ENCODE data around the gene TMEM59L. TPM values are rescaled to one million over a fixed set of nuclear protein-coding genes. Genes with fewer than 3 reads are reported as not detected.

The TMEM59L gene
- total RNA-seq, 3 donors from 2014 or later (not counting 1 experiment from before 2014, with no cell fraction given), result not detected

DNA sequence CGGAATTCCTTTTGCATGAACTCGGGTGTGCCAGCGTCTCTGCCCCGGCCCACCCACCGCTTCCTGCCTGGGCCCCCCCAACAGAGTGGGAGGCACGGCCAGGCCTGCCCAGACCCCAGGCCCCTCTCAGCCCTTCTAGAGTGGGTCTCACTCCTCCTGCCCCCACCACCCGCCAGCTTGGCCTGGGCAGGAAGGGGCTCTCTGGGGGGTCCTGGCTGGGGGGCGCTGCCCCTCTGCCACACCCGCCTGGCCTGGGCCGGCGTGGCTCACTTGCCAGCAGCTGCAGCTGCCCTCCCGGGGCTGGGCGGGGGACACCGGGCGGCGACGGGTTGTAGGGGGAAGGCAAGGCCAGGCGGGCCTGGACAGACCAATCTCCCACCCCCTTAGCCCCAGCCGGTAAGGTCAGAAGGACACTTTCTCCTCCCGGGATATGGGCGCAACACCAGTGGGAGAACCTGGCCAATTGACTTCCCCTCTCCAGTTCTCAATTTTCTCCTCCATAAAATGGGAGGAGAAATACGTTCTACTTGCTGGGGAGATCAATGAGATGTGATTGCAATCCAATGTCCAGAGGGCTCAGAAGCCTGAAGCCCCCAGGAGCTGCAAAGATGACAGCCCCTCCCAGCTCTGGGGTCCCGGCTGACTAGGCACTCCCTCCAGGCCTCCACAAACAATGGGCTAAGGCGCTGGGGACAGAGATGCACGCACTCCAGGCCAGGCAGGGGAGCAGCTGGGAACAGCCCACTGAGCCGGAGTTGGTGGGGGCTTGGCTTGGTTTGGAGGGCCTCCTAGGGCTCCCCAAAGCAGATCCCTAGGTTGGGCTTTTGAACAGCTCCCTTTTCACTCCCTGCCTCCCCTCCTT is 8.5 kb upstream of the TMEM59L start:
- no peak overlapping the region for H3K4me3 ChIP-seq (ENCODE audit: low read length)
- H3K27ac ChIP-seq (ENCODE audit: low read length), result no peak overlapping the region
- no peaks in the 10 kb centered on the region for H3K36me3 Mint-ChIP-seq
- no peaks in the 10 kb centered on the region for H3K9me3 ChIP-seq (ENCODE audit: control insufficient read depth, insufficient read depth, low read length)
- DNase-seq, result no peak
- no peaks in the 10 kb centered on the region for H3K36me3 ChIP-seq (ENCODE audit: control insufficient read depth, insufficient read depth, low read length)
- peaks cover 10% of the 10 kb centered on the region for H3K4me1 ChIP-seq (ENCODE audit: control insufficient read depth, insufficient read depth, low read length)
- intact Hi-C loops (cut with micrococcal nuclease), result no loop called here
- H3K27me3 ChIP-seq (ENCODE audit: control insufficient read depth, insufficient read depth, low read length), result peaks cover 53% of the 10 kb centered on the region
- H3K9me3 Mint-ChIP-seq, result no peaks in the 10 kb centered on the region
- ATAC-seq, result no peak
- 16% methylated on average over 26 of the region's 26 CpGs for WGBS (ENCODE audit: insufficient coverage)
- no peak overlapping the region for H3K27ac Mint-ChIP-seq
- peaks cover 35 to 45% of the 10 kb centered on the region in 2 donors for H3K27me3 Mint-ChIP-seq (ENCODE audit: low read depth in 2 of 2)
- H3K4me3 Mint-ChIP-seq, result no peak overlapping the region
- TF ChIP-seq, protein P1, sequence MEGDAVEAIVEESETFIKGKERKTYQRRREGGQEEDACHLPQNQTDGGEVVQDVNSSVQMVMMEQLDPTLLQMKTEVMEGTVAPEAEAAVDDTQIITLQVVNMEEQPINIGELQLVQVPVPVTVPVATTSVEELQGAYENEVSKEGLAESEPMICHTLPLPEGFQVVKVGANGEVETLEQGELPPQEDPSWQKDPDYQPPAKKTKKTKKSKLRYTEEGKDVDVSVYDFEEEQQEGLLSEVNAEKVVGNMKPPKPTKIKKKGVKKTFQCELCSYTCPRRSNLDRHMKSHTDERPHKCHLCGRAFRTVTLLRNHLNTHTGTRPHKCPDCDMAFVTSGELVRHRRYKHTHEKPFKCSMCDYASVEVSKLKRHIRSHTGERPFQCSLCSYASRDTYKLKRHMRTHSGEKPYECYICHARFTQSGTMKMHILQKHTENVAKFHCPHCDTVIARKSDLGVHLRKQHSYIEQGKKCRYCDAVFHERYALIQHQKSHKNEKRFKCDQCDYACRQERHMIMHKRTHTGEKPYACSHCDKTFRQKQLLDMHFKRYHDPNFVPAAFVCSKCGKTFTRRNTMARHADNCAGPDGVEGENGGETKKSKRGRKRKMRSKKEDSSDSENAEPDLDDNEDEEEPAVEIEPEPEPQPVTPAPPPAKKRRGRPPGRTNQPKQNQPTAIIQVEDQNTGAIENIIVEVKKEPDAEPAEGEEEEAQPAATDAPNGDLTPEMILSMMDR (IDR thresholded peaks at IDR 0.05), result no peak
- peaks cover 4 to 16% of the 10 kb centered on the region in 2 donors for H3K4me1 Mint-ChIP-seq

DNA sequence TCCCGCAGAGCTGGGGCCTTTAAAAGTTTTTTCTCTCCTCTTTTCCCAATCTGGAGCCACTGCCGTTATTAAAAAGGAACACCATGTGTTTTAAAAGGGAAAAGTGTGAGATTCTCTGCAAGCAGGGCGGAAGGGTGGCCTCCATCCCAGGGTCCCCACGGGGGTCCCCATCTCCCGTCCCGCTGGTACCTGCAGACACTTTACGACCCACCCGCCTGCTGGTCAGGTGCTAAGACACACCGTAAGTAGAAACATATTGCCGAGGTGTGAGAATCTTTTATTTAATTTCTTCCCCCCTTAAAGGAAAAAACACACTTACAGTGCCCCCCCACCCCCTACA is 7.9 kb upstream of the TMEM59L start:
- Mint-ChIP-seq H3K9me3 (no peaks in the 10 kb centered on the region), H3K36me3 (no peaks in the 10 kb centered on the region), H3K4me1 (peaks cover 4 to 16% of the 10 kb centered on the region in 2 donors), H3K27ac (no peak overlapping the region), H3K4me3 (no peak overlapping the region), H3K27me3 (ENCODE audit: low read depth in 2 of 2) (peaks cover 39 to 51% of the 10 kb centered on the region in 2 donors)
- Histone ChIP-seq H3K27ac (ENCODE audit: low read length) (no peak overlapping the region), H3K36me3 (ENCODE audit: control insufficient read depth, insufficient read depth, low read length) (no peaks in the 10 kb centered on the region), H3K4me3 (ENCODE audit: low read length) (no peak overlapping the region), H3K4me1 (ENCODE audit: control insufficient read depth, insufficient read depth, low read length) (peaks cover 10% of the 10 kb centered on the region), H3K27me3 (ENCODE audit: control insufficient read depth, insufficient read depth, low read length) (peaks cover 48% of the 10 kb centered on the region), H3K9me3 (ENCODE audit: control insufficient read depth, insufficient read depth, low read length) (no peaks in the 10 kb centered on the region)
- intact Hi-C loops (cut with micrococcal nuclease), result no loop called here
- 18% methylated on average over 9 of the region's 10 CpGs for WGBS (ENCODE audit: insufficient coverage)
- no peak for DNase-seq
- TF ChIP-seq, protein P1 (IDR thresholded peaks at IDR 0.05), result no peak
- ATAC-seq, result no peak

DNA sequence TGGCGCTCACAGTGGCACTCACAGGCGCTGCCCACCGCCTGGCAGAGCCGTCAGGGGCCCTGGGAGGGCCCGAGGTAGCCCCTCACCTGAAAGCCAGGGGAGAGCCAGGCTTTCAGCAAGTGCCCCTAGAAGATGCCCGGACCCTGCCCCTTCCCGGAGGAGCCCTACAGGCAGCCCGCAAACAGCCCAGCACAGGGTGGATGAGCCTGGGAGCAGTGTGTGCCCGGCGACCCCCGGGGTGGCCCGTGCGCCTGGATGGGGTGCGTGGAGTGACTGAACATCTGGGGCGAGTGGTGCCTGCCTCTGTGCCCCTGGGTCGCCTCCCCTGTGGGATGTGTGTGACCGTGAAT is 7.5 kb upstream of the TMEM59L start:
- Mint-ChIP-seq H3K4me1 (peaks cover 4 to 16% of the 10 kb centered on the region in 2 donors), H3K27me3 (ENCODE audit: low read depth in 2 of 2) (peaks cover 39 to 54% of the 10 kb centered on the region in 2 donors), H3K4me3 (no peak overlapping the region), H3K27ac (no peak overlapping the region), H3K9me3 (no peaks in the 10 kb centered on the region), H3K36me3 (no peaks in the 10 kb centered on the region)
- H3K4me1 ChIP-seq (ENCODE audit: control insufficient read depth, insufficient read depth, low read length), result peaks cover 10% of the 10 kb centered on the region
- TF ChIP-seq, protein P1 (IDR thresholded peaks at IDR 0.05), result no peak
- H3K27me3 ChIP-seq (ENCODE audit: control insufficient read depth, insufficient read depth, low read length), result peaks cover 49% of the 10 kb centered on the region
- H3K4me3 ChIP-seq (ENCODE audit: low read length), result no peak overlapping the region
- H3K9me3 ChIP-seq (ENCODE audit: control insufficient read depth, insufficient read depth, low read length), result no peaks in the 10 kb centered on the region
- H3K27ac ChIP-seq (ENCODE audit: low read length), result no peak overlapping the region
- intact Hi-C loops (cut with micrococcal nuclease), result no loop called here
- ATAC-seq (no peak), DNase-seq (no peak)
- no peaks in the 10 kb centered on the region for H3K36me3 ChIP-seq (ENCODE audit: control insufficient read depth, insufficient read depth, low read length)
- WGBS (ENCODE audit: insufficient coverage), result 9% methylated on average over 17 of the region's 17 CpGs

Data from natural killer cell (primary cell).